Measurements from ENCODE around the gene TMEM132D.

DNA sequence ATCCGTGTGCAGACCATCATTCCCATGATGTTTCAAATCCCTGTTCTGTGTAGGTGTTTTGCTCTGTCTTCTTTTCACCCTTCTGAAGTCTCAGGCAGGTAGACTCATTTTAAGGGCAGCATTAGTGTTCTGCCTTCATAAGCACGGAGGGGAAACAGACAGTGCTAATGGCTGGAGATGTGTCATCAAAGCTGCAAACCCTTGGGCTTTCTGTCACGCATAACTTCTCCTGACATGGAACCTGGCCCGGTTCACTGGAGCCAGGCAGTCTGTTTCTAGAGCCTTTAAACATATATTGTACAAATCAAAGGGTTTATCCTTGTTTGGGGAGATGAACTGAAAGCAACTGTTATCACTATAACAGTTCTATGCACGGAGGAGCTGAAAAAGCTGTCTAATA lies 141.4 kb downstream of the TMEM132D start:
- TF ChIP-seq USF2 (CRISPR knock-in tag; IDR thresholded peaks at IDR 0.05) = no peak
- no peak for TF ChIP-seq NFYB (CRISPR knock-in tag; conservative IDR thresholded peaks at IDR 0.05; ENCODE audit: low read depth)
- TF ChIP-seq, protein P1, sequence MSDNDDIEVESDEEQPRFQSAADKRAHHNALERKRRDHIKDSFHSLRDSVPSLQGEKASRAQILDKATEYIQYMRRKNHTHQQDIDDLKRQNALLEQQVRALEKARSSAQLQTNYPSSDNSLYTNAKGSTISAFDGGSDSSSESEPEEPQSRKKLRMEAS (CRISPR knock-in tag; IDR thresholded peaks at IDR 0.05) = no peak

All from WTC11 (cell line).